ENCODE results near the gene SH3BGRL. TPM values are rescaled to one million over a fixed set of nuclear protein-coding genes. Genes with fewer than 3 reads are reported as not detected.

The SH3BGRL gene
- total RNA-seq, result 21.9 and 40.4 TPM in 2 replicates

GRCh38 chrX:81201671-81202455, at the start of gene SH3BGRL, which contains the start of gene HMGN5:
Gene SH3BGRL (plus strand): TSS chrX:81202102. CDS start chrX:81202201, 99 bp downstream.
Gene HMGN5 (minus strand): TSS chrX:81201913. CDS start chrX:81121549, 80,364 bp downstream.

Other genes with a start within 250 kb of the SH3BGRL start
- gene HMGN5, start 189 bp upstream of the SH3BGRL start, total RNA-seq, result 0.75 and 1.7 TPM in 2 replicates